Measurements from ENCODE around the gene CDH24.

CDH24 gene

DNA sequence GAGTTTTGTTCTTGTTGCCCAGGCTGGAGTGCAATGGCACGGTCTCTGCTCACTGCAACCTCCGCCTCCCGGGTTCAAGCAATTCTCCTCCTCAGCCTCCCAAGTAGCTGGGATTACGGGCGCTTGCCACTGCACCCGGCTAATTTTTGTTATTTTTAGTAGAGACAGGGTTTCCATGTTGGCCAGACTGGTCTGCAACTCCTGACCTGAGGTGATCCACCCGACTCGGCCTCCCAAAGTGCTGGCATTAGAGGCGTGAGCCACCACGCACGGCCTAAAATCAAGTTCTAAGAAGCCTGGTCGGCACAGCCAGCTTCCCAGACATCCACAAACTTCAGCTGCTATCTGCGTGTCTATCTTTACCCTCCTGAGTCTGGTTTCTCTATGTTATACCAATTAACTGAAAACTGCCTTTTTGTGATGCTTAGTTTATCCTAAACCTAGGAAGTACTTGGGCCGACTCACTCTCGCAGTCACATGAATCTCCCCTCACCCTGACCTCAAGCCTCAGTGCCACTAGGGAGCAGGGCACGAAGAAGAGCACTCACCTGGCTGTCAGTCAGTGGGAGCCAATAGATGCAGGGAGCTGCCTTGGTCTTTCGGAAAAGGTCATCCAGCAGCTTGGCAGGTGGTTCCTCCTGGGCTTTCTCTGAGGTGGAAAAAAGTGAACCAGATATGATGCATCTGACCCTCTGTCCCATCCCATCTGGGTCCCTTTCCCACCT lies 3.4 kb upstream of the CDH24 start:
- no peak for DNase-seq

- DNase-seq: peak; percentile 39
These were observed 1.6 kb upstream of the CDH24 start for GRCh38 chr14:23058654-23059504.

- DNase-seq: peak; percentile 96
These were observed 685 bp upstream of the CDH24 start for GRCh38 chr14:23057757-23058653.

- DNase-seq: peak; percentile 64
These were observed 970 bp downstream of the CDH24 start for GRCh38 chr14:23056145-23056955.

- DNase-seq: no peak
These were observed 1.6 kb downstream of the CDH24 start for GRCh38 chr14:23055621-23056144.

GRCh38 chr14:23055147-23055550 lies 2.2 kb downstream of the CDH24 start:
- DNase-seq: no peak

DNA sequence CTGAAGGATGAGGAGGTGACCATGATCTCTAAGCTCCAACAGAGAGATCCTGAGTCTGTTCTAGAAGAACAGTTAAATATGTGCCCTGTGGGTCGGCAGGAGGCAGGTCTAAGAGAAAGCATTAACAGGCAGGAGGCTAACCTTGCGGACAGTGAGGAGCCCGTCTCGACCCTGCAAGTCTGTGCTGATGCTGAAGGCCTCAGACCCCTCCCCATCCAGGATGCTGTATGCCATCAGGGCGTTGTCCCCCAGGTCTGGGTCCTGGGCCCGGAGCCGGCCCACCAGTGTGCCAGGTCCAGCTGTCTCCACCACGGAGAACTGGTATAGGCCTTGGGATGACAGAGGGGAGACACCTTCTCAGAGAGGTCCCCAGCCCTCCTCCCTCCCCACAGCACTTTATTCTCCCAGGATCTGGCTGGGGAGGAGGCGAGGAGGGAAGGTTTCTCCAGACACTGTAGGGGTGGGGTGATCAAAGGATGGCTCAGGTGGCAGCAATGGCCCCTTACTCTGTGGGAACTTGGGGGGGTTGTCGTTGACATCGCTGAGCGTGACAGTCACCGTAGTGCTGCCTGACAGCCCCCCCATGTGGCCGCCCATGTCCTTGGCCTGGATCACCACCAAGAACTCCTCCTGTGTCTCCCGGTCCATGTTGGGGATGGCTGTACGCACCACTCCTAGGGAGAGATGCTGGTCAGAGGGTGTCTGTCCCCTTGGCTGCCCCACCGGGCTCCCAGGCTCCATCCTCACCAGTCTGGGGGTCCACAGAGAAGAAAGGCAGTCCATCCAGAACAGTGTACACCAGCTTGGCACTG lies 3.1 kb downstream of the CDH24 start:
- DNase-seq: no peak

DNA sequence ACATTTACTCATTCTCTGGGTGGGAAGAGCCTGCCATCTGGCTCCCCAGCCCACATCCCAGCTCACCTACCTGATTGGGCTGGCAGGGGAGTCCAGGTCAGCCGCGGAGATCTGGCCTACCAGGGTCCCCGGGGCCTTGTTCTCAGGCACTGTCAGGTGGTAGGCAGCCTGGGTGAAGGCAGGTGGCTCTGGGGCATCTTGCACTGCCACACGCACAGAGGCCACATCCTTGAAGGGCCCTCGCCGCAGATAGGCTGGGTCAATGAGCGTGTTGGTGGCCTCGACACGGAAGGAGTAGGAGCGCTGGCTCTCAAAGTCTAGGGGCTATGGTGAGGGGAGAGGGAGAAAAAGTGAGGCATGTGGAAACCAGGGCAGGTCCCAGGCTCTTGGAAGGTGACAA lies 3.9 kb downstream of the CDH24 start:
- no peak for DNase-seq

- no peak for DNase-seq
These were observed 4.6 kb downstream of the CDH24 start for GRCh38 chr14:23052671-23053070.

DNA sequence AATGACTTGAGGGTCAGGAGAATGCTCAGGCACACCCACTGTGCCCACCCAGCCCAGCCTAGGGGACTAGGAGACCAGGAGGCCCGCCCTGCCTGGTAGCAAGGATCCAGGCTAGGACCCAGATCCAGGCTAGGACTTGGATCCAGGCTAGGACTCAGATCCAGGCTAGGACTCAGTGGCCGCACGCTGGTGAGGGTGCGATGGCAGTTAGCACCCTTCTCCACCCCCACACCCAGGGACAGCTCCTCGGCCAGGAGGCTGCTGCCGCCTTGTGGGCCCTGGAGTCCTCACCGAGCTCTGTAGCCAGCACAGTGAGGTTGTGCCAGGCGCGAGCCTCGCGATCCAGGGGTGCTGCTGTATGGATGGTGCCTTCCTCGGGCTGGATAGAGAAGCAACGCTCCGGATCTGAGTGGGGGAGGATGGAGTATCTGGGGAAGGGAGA lies 5.1 kb downstream of the CDH24 start:
- no peak for DNase-seq

DNA sequence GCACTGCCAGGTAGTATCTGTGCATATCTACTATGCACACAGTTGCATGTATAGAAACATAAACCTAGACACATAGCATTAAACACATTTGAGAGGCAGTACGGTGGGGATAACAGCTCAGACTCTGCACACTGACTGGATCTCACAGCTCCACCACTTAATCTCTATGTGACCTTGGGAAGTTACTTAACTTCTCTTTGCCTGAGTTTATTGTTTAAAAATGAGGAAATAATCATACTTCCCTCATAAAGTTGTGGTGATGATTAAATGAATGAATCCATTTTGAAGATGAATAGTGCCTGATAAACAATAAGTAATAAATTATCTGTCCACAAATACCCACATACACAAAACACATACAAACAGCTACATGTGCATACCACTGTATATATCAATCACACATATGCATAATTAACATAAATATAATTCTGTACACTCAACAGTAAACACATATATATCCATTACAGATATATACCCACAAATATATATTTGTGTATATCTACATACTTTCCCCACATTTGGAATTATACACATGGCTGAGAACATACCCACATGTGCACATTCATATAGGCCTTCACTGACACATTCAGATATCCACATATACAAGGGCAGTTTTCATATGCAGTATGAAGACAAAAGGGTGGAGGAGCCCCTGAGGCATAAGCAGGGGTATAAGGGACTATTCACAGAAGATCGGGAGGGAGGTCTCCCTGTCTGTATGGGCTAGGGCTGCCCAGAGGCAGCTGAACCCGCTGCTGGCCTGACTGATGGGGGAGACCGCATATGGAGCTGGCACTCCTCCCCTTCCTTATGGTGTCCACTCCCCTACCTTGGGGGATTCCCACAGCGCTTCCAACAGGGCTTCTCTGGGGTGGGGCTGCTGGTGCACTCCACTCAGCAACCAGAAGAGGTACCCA lies 5.9 kb downstream of the CDH24 start:
- no peak for DNase-seq

- no peak for DNase-seq
These were observed 8.3 kb downstream of the CDH24 start for GRCh38 chr14:23049011-23049410.

GRCh38 chr14:23047751-23048693 lies 9.3 kb downstream of the CDH24 start:
- no peak for DNase-seq

GRCh38 chr14:23047034-23047634 lies 10.2 kb downstream of the CDH24 start:
- DNase-seq: no peak

DNA sequence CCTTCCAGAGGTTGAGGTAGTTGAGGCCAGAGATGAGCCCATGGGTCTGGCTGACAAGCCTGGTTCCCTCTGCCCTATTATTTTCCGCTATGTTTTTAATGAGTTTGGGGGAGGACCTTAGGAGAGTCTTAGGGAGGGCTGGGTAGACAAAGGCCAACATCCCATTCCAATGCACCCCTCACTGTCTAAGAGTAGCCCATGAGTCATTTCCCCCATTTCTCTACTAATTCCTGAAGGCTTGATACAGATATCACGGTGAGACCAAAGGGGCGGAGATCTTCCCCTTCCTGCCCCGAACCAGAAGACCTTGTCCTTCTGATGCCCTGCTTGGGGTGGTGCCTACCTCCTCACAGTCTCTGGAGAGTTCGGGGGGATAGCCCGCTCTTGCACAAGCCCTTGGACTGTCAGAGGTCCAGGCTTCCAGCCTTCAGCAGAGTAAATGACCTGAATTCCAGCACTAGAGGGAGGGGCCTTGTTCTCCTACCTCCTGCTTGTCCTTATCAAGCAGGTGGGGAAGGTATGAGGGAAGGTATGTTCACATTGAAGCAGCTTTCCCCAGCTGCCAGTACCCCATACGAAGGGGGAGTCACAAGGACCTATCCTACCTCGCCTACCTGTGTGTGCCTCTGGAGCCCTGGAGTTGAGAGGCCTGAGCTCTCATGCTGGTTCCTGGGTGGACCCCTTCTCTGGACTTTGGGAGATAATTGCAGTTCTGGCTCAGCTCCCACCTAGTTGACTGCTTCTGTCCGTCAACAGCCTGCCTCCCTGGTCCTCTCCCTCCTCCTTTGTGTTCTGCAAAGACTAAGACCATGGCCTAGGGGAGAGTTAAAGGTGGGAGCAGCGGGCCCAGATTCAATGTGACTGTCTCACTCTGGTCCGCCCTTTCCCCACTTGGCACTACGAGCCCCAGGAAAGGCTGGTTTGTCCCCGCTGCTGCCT lies 11.6 kb downstream of the CDH24 start:
- DNase-seq: no peak

DNA sequence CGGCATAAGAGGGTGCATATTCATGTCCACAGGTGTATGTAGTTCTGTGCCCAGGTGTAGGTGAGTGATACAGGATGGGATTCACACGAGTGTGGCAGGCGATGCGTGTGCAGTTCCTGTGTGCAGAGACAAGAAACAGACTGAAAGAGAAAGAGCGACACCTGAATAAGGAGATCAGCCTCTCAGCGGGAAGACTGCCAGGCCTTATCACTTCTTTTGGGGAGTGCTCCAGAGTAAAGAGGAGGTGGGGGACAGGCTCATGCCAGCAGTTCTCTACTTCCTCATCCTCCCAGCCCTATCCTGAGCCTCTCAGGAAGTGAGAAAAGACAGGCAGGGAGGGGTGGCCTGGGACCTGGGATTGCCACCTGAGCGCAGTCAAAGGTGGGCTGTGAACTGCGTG lies 12.5 kb downstream of the CDH24 start:
- no peak for DNase-seq

- no peak for DNase-seq
These were observed 13.6 kb downstream of the CDH24 start for GRCh38 chr14:23043754-23044153.

All from right forelimb (tissue), 1 donor.